ENCODE measurements around the gene KRTAP5-3.

KRTAP5-3 gene

GRCh38 chr11:1563149-1563638 is 45.1 kb downstream of the KRTAP5-3 start:
- no peak for DNase-seq (ENCODE audit: insufficient read length, low spot score)
- FAIRE-seq = no peak
- TF ChIP-seq CTCF (IDR thresholded peaks at IDR 0.05; ENCODE audit: insufficient read depth, missing control alignments) = no peak

- no peak for FAIRE-seq
- no peak for TF ChIP-seq CTCF (IDR thresholded peaks at IDR 0.05; ENCODE audit: insufficient read depth, missing control alignments)
Measured at GRCh38 chr11:1562469-1563148, 45.7 kb downstream of the KRTAP5-3 start.

GRCh38 chr11:1561955-1562354 is 46.3 kb downstream of the KRTAP5-3 start:
- DNase-seq (ENCODE audit: insufficient read length, low spot score) (no peak), FAIRE-seq (no peak)

More at GRCh38 chr11:1562469-1563148, 45.7 kb downstream of the KRTAP5-3 start:
- no peak for DNase-seq (ENCODE audit: insufficient read length, low spot score)

GRCh38 chr11:1561266-1561665 is 47.0 kb downstream of the KRTAP5-3 start:
- no peak for TF ChIP-seq CTCF (IDR thresholded peaks at IDR 0.05; ENCODE audit: insufficient read depth, missing control alignments)
- FAIRE-seq (no peak), DNase-seq (ENCODE audit: insufficient read length, low spot score) (no peak)

More at GRCh38 chr11:1561955-1562354, 46.3 kb downstream of the KRTAP5-3 start:
- TF ChIP-seq CTCF (IDR thresholded peaks at IDR 0.05; ENCODE audit: insufficient read depth, missing control alignments) = no peak

- FAIRE-seq (no peak), DNase-seq (ENCODE audit: insufficient read length, low spot score) (no peak)
- no peak for TF ChIP-seq CTCF (IDR thresholded peaks at IDR 0.05; ENCODE audit: insufficient read depth, missing control alignments)
Measured at GRCh38 chr11:1560649-1561251, 47.5 kb downstream of the KRTAP5-3 start.

- no peak for FAIRE-seq
- no peak for TF ChIP-seq CTCF (IDR thresholded peaks at IDR 0.05; ENCODE audit: insufficient read depth, missing control alignments)
- no peak for DNase-seq (ENCODE audit: insufficient read length, low spot score)
Measured at GRCh38 chr11:1560002-1560648, 48.1 kb downstream of the KRTAP5-3 start.

All from D721Med (cell line).